HG03108 (cell line): Measurements from ENCODE around the gene SCYL3.

Source experiments
- ATAC-seq: cut with Tn5 transposase; IDR thresholded peaks from one replicate; pipeline ENCODE4 v1.9.1; 2021; ENCODE audit warnings: moderate library complexity; ENCODE audit not compliant: unreplicated experiment

Gene SCYL3

DNA sequence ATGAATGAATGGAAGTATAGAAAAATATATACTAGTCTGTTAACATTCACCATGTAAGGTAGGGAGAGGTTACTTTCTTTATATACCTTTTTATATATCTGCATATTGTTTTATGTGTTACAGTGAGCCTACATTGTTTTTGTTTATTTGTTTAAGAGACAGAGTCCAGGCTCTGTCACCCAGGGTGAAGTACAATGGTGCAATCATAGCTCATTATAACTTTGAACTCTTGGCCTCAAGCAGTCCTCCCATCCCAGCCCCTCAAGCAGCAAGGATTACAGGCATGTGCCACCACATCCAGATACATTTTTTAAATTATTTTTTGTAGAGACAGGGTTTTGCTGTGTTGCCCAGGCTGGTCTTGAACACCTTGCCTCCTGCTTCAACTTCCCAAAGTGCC lies 7.4 kb upstream of the SCYL3 start:
- ATAC-seq: no peak

DNA sequence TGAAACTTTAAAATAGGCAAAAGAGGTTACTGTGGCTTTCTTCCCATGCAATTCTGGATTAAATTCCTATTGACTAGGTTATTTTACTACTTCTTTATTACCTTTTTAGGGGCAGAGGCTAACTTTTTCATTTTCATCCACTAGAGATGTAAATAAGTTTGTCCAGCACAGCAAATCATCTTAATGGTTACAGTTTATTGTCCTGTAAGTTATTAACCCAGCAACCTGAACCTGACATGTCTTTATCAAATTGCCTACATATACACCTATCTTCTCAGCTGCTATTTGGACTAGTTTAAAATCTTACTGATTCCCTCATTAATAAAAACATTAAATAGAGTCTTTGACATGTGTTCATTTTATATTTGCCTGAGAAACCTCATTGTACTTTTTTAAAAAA lies 6.9 kb upstream of the SCYL3 start:
- ATAC-seq: no peak

DNA sequence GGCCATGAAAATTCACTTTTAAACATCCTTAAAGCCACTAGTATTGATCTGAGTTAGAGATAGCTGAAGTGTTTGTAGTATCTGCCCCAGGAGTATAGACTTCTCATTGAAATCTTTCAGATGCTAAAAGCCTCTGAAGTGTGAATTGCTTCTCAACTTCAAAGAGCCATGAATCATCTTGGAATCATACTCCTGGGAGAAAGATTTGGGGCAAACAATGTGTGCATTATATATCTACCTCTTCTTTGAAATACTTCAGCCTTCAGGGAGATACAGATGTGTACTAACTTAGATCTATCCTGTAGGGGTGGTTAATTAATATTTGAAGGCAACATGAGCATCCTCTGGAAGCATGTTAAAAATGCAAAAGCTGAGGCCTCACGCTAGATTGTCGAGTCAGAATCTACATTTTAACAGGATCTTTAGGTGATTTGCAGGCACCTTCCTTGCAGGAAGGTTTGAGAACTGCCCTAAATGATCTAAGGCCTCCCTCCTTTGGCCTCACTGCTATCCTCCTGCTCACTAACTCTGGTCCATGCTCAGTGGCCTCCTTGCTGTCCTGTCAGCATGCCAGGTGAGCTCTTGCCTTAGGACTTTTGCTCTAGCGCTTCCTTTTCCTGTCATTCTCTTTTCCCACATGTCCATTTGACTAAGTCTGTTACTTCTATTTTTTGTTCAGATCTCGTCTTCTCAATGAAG lies 6.0 kb upstream of the SCYL3 start:
- no peak for ATAC-seq

DNA sequence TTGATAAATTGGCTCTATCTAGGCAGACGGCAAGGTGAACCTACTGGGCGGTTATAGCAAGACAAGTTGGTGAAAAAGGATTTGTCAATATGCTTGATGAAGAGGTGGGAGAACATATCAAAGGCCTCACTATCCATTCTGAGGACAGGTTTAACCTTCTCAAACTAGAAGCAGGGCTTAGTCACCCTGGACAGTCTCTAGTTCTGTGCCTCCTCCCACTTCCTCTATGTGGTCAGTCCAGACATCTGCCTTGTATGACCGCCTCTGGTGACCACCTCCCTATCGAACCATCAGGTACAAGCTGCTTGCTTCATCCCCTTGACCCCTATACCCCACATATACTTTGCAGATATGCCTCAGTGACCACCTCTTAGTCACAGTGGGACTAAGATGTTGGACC lies 2.3 kb upstream of the SCYL3 start:
- ATAC-seq: no peak

DNA sequence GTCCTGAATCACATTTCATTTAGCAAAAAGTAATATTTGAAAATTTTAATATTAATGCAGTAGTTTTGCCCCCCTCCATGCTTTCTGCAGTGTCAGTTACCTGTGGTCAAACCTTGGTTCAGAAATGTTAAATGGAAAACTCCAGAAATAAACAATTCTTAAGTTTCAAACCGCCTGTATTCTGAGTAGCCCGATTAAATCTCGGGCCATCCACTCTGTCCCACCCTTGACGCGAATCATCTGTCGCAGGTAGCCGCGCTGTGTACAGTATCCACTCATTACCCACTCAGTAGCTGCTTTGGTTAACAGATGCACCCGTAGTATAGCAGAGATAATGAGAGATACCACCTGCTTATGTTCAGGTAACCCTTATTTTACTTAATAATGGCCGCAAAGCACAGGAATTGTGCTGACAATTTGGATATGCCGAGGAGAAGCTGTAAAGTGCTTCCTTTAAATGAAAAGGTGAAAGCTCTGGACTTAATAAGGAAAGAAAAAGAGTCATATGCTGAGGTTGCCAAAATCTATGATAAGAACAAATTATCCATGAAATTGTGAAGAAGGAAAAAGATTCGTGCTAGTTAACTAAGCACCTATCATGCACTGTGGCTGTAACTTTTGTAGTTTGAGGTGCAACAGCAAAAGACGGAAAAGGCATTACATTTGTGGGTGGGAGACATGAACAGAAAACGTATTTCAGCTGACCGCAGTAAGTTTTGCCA lies 889 bp upstream of the SCYL3 start:
- ATAC-seq: no peak

DNA sequence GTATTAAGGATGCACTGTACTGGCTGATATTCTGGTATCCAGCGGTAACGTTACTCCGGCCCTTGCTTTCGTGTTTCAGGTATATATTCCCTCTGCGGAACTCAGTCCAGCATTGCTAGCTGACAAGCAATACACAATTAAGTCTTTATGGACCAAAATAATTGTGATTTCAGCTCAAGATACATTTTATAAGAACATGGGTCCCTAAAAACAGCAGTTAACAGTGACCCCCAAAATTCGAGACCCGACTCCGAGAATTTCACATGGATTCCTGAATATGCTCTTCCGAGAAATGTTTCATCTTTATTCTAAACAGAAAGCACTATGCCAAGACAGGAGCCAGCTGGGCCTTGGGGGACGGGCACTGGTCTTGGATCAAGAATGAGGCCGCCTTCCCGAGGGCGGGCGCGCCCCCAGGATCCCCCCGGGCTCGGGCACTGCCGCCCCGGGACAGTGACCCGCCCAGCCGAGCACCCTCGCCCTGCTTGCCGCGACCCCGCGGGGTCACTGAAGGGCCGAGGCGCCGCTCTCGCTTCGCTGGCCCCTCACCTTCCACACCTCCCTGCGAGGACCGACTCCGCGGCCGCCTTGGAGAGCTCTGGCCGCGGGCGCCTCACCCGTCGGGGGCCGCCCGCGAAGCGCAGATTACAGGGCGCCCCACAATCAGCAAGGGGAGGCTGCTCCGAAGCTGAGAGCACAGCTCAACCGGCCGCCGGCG lies 610 bp downstream of the SCYL3 start:
- peak; percentile 4 for ATAC-seq

DNA sequence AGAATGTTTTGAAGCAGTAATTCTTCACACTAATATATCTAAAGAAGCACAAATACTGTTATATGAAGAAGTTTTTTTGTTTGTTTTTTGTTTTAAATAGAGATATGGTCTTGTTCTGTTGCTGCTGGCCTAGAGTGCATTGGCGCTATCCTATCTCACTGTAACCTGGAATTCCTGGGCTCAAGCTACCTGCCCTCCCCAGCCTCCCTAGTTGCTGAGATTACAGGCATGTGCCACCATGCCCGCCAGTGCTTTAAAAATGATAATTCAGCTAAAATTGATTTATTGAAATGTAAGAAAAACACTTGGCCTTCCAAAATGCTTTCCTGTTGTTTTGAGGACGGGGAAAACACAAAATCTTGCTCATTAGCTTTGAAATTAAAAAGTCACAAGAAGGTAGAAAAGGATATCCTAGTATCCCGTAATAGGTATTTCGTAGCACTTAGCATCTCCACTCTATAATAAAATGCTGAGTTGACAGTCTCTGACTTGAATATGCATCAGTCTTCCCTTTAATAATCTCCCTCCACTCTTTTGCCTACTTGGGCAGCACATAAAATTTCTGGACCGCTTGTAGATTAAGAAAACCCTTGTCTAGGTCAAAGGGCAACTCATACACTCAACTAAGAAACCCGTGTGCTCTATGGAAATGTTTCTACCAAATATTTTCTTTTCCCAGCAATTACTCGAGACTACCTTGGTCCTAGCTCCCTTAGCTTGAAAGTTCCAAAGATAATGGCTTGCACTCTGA lies 1.3 kb downstream of the SCYL3 start:
- no peak for ATAC-seq

DNA sequence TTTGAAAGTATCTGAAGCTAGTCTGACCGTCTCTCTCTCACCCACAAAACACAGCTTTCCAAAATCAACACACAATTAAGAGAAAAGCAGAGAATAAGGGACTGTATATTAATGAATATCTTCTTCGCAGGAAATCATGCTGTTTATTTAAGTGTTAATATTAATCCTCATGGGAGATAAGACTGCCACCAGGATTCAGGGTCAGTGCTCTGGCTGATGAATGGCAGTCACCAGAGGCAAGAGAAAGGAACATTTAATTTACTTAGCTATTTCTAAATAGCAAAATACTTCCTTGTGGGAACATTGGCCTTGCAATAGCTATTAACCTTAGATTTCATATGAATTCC lies 2.2 kb downstream of the SCYL3 start:
- no peak for ATAC-seq

DNA sequence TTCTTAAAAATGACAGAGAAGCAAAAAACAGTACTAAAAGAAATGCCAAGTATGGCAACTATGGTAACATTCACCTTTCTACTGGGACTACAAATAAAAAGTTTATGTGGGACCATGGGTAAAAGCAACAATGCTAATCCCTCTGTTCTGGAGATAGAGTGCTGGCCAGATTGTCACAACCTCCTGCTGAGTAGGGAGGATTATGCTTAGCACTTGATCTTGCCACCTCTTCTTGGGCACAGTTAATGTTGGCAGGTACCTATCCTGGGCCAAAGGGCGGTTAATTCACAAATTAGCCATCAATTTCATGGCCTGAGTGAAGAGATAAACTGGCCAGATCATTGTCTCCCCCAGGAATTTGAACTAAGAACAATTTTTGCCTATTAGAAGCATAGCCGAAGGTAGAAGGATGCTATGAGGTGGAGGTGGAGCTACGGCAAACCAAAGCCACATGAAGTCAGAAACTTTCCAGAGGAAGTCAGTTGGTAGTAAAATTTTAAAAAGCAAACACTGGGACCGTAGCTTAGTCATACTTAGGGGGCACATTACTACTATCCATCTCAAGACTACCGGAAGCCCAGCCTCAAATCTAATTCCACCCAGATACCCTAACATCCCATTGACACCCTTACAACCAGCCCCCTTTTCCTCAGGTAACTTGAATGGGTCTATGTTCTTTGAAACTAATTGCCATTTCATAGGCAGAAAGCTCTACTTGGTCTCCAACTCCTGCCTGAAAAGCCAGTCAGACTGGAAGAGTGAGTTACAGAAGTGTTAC lies 2.7 kb downstream of the SCYL3 start:
- no peak for ATAC-seq

DNA sequence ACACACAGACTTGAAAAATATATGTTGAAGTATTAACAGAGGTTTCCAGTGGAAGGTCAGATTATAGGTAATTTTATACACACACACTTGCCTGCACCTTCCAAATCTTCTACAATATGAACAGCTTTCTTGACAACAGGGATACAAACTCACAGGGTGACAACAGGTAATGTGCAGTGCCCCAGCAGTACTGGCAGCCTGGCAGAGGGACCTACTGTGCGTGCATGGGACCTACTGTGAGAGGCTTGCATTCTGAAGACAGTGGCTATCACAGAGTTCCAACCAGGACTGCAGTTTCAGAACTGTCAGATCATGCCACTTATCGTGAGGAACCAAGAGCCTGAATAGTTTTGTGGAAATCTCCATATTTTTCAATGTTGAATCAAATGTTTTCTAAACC lies 3.8 kb downstream of the SCYL3 start:
- ATAC-seq: no peak

DNA sequence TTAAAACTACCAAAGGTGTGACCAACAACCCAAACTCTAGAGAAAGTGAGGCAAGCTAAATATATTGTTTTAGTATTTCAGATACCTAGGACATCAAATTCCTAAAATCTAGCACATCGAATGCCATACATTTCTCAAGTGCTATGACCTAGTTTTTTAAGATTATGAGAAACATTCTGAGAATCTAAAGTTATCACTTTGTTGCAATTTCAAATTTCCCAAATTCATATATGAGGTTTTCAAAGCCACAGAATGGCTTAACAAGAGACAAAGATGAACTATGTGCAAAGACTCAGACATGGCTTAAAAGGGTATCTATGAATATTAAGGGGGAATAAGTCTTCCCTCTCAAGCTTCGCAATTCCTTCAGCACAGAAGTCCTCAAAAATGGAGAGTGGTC lies 6.8 kb downstream of the SCYL3 start:
- ATAC-seq: no peak

DNA sequence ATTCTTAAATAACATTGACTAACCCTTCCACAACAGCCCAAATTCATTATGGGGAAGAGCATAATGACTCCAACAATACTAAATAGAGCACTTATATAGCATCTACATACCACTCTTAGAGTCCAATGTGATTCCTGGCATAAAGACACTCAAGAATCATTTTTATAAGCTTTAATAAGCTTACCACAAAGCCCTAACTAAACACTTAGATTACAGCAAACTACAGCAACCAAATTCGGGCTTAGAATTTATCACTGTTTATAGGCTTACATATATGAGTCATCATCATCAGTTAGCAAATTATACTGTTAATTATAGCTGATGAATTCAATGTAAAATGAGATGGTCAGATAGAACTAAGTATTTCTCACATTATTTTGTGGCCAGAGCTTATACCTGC lies 7.3 kb downstream of the SCYL3 start:
- no peak for ATAC-seq

DNA sequence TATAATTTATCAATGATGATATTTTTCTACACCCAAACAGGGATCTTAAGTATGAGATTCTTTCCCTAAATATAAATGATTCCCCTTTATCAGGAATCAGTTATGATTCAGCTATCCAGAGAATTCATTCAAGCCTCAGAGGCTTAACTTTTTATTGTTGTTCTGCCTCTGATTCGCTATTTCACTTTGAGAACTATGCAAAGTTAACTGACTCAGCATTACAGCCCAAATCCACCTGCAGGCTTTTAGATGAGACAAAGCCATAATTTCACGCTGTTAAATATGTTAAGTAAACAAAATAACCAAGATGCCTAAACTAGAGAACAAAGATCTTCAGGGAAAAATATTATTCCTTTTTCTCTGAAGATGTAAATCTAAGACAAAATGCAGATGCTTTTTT lies 8.5 kb downstream of the SCYL3 start:
- ATAC-seq: no peak

DNA sequence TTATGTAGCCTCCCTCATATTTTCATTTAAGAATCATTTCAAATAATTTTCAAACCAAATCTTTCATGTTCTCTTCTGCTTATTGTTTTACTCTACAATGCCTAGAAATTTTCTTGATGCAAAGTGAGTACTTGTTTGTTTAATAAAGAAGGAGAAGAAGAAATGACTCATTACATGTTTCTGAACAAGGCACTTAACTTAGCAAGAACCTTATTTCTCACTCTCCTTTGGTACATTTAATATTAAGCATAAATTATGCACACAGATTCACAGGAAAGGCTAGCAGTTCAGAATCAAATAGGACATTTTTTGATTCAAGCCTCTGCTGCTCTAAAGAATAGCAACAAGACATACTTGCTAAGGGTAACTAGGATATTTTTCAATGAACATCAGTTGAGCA lies 9.1 kb downstream of the SCYL3 start:
- ATAC-seq: no peak

DNA sequence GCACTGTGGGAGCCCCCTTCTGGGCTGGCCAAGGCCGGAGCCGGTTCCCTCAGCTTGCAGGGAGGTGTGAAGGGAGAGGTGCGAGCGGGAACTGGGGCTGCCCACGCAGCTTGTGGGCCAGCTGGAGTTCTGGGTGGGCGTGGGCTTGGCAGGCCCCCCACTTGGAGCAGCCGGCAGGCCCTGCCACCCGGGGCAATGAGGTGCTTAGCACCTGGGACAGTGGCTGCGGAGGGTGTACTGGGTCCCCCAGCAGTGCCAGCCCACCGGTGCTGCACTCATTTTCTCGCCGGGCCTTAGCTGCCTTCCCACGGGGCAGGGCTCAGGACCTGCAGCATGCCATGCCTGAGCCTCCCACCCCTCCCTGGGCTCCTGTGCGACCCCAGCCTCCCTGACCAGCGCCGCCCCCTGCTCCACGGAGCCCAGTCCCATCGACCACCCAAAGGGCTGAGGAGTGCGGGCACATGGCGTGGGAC lies 11.6 kb downstream of the SCYL3 start:
- no peak for ATAC-seq

DNA sequence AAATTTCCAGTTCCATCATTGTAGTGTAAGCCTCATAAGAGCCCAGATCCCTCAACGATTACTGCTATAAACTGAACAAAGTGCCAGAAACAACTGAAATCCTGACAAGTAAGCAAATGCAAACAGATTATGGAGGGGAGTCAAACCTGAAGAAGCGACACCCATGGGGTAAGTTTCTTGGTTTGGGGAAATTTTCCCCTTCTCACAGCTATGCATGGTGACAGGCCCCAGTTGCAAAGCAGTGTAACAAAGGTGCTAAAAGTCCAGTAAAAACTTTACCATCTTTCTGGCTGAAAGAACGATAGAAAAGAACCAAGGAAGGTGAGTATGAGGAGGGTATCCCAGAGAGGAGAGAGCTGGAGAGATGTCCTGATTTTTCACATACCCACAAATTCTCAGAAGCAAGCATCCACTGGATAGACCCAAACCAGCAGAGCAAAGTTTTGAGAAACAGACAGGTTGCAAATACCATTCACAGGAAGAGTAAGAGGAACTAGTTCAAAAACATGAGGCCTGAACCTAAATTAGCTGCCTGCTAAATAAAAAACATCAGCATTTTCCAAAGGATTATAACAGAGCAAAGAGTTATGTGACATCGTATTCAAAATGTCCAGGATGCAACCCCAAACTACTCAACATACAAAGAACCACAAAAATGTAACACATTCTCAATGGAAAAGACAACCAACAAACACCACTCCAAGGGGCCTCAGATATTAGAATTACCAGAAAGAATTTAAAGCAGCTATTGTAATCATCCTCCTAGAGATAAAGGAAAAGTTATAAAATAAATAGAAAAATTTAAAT lies 14.5 kb downstream of the SCYL3 start:
- ATAC-seq: no peak

DNA sequence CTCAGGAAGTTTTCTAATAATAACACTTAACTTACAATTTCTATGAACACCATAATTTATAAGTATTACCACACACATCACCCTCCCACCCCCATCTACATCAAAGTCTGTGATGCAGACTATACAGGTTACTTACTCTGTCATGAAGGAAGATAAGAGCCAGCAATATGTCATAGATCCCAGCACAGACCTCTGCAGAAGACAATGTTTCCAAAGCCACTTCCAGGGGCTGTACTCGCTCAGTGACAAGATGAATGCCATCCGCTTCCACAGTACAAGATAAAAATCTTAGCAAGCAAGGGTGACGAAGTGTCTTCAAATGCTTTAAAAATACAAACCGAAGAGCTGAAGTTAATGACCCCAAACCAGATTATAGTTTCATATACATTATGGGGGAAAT lies 15.2 kb downstream of the SCYL3 start:
- no peak for ATAC-seq

DNA sequence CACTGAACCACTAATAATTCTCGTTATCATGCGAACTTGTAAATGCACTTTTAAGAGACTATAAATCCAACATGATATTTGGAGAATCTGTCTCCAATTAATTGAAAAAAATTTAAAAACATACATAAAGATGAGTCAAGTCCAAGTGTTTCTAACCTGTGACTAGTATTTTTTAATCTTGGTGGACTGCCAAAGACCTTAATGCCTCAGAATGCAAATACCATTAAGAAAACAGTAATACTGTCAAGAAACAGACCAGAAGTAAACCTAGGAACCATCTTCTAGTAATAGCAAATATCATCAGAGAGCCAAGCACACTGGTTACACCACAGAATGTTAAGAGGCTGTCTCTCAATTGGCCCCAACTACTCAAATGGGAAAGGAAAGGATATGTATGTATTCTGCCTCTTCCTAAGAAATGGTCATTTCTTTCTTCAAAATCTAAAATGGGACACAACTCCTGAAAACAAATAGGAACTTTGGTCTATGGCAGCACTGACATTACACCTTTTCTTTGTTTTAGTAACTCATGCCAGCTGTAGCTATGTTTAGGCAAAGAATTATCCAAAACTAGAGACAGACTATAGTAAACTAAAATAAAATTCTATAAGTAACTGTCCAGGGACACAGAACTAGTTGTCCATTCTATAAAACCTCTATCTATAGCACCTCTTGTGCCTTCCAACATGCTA lies 15.8 kb downstream of the SCYL3 start:
- no peak for ATAC-seq

DNA sequence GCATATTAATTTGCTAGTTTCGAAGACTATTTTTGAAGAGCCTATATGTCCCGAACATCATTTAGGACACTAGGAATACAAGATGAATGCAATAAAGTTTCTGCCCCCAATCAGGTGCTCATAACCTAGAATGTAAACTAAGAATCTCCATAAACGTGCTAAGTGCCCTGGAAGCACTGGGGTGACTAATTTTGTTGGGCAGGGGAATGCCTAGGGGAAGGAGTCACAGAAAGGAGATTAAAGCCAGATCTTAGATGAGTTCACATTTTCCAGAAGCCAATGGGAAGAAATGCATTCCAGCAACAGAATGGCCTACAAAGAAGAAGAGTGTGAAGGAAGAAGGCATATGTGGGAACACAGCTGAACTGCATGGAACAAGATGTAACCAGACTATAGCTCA lies 19.5 kb downstream of the SCYL3 start:
- no peak for ATAC-seq
